Activated CD4-positive, alpha-beta T cell treated with anti-CD3 and anti-CD28 coated beads for 4 hours (primary cell): ENCODE results near the gene PSME4.
"Not testable (repeated sequence)": the region's sequence is repeated elsewhere in the genome, so short reads cannot be mapped to it uniquely, and the experiment has no call there.

Source experiments
- DNase-seq, 2 donors: peaks; one replicate each; pipeline ENCODE4 v3.0.0-alpha.2; 2020

PSME4 gene

DNA sequence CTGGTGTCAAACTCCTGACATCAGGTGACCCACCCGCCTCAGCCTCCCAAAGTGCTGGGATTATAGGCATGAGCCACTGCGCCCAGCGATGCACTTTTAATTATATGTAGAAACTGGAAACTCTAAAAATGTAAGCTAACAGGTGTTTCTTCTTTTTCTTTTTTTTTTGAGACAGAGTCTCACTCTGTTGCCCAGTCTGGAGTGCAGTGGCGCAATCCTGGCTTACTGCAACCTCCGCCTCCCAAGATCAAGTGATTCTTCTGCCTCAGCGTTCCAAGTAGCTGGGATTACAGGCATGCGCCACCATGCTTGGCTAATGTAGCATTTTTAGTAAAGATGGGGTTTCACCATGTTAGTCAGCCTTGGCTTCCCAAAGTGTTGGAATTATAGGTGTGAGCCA, 129.1 kb downstream of the PSME4 start:
- DNase-seq, result not testable (repeated sequence)

DNA sequence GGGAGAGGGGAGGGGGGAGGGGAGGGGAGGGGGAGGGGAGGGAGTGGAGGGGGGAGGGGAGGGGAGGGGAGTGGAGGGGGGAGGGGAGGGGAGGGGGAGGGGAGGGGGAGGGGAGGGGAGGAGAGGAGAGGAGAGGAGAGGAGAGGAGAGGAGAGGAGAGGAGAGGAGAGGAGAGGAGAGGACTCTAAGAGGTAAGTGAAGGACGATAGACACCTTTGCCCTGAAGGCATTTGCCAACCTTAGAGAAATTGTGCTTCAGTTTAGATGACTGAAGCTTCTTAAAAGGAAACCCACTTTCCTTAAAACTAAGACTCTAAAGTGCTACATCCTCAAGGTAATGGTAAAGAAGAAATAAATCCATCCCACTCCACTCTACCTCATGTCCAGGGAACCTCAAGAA, 130.2 kb downstream of the PSME4 start:
- DNase-seq, result no peak

DNA sequence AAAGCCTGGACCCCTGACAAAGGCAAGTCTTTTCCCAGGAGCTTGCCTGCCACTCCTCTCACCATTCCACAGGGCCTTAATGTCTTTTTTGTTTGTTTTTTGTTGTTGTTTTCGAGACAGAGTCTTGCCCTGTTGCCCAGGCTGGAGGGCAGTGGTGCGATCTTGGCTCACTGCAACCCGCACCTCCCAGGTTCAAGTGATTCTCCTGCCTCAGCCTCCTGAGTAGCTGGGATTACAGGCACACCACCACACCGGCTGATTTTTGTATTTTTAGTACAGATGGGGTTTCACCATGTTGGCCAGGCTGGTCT, 140.9 kb downstream of the PSME4 start:
- not testable (repeated sequence) for DNase-seq

DNA sequence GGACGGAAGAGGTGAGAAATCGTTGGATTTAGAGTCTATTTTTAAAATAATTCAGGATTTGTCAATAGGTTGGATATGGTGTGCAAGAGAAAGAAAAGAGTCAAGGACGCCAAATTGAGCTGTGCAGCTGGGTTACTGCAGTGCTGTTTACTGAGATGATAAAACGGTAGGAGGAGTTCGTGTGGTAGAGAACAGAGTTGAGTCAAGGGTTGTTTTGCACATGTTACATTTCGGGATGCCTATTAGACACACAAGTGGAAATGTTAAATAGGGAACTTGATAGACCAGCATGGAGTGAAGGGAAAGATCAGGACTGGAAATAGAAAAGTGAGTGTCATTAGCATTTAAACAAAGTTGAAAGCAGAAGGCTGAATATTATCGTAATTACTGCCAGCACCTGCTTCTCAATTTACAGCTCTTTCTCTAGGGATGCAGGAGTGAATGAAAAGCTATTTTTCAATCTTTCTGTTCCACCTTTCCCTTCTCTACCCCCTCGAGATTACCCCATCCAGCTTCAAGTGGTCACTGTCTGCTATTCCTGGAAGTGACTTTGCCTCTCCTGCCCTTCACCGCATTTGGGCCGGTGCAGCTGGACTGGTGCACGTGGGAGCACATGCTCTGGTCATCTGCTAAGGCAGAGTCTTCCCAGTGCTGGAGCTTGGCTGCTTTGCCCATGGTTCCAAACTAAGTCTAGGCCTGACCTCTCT, 141.4 kb downstream of the PSME4 start:
- no peak for DNase-seq

DNA sequence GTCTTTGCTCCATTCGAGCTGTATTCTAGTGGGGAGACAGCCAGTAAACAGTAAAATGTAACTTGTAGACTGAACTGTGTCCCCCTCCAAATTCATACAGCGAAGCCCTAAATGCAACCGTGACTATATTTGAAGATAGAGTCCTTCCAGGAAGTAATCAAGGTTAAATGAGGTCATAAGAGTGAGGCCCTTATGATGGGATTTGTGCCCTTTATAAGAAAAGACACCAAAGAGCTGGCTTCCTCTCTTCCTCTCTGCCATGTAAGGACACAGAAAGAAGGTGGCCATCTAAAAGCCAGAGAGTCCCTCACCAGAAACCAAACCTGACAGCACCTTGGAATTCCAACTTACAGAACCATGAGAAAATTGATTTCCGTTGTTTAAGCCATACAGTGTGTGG, 142.5 kb downstream of the PSME4 start:
- DNase-seq, result no peak

DNA sequence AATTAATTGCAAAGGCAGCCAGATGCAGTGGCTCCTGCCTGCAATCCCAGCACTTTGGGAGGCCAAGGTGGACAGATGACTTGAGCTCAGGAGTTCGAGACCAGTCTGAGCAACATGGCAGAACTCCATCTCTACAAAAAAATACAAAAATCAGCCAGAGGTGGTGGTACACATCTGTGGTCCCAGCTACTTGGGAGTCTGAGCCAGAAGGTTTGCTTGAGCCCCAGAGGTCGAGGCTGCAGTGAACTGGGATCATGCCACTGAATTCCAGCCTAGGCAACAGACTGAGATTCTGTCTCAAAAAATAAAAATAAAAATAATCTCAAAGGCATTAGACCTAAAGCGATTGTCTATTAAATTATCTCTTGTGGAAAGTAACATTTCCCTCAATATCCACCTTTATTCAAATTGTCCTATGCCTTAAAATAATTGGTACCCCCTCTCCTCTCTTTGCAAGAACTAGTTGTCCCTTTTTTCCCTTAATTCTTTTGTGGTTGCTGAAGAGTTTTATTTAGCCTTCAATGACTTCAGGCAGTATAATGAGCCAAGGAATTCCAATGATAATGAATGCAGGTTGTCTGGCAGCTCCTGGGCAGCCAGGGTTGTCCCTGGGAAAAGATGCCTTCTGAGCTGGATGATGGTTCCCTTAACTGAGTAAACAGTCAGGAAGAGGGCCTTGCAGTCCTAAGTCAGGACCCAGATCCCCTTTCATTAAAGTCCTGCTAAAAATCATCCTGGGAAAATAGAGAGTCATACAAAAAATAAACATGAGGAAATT, 143.2 kb downstream of the PSME4 start:
- DNase-seq, result no peak

DNA sequence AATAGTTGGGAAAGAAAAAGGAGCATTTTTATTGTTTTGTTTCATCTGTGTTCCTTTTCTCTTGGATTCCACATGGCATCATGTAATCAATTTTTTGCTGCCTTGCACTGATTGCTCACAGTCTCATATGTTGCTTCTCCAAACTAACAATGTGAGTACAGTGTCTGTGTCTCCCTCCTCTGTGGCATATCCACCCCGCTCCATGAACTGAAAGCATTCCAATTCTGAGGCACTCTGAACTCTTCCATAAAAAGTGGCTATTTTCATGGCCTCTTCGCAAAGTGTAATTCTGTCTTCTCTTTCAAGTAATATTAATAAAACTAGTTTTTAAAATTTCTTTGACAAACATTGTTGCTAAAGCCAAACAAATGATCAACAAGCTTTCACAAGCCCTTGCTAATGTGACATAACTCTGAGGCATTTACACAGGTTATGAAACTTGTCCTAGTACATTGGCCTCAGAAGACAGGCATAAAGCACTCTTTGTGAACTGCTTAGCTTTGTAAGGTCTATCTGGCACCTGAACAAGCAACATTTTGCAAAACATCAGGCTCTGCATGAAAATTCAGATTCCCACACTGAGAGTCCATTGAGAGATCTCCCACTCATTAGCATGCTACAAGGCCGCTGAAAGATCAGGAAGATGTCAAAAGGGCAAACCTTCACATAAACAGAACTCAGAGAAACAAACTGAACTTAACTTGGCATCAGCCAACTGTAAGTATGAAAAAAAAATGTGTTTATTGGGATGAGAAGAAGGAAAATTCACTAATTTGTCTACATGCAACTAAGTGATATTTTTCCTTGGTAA, 144.0 kb downstream of the PSME4 start:
- DNase-seq, result no peak

DNA sequence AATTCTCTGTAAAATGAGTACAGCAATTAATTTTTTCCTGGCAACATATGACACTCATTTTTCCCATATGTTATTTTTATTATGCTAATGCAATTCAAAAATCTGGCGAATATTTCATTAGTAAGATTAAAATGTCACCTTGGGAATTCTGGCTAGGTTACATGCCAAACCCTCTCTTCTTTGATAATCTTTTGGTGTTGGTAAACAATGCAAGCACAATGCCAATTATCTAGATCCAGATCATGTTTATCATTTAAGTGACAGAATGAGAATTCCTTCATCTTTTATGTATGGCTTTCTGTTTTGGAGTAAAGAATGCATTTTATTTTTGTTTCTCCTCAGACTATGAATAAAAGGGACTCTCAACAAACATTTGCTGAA, 144.8 kb downstream of the PSME4 start:
- no peak for DNase-seq

DNA sequence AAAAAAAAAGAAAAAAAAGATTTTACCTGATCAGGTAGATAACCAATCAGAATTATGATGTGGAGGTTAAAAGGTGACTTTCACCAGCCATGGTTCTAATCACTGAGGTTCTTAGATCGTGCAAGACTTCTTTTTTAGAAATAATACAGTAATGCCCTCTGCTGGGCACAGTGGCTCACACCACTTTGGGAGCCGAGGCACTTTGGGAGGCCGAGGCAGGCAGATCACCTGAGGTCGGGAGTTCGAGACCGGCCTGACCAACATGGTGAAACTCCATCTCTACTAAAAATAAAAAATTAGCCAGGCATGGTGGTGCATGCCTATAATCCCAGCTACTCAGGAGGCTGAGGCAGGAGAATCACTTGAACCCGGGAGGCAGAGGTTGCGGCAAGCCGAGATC, 147.2 kb downstream of the PSME4 start:
- DNase-seq, result not testable (repeated sequence)

DNA sequence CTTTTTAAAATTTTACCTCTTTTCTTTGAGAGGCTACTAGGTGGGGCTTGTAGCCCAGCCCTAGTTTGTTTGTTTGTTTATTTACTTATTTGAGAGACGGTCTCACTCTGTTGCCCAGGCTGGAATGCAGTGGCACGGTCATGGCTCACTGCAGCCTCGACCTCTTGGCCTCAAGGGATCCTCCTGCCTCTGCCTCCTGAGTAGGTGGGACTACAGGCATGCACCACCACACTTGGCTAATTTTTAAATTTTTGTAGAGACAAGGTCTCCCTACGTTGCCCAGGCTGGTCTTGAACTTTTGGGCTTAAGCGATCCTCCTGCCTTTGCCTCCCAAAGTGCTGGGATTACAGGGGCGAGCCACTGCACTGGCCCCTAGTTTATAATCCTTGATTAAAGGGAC, 149.0 kb downstream of the PSME4 start:
- no peak for DNase-seq

DNA sequence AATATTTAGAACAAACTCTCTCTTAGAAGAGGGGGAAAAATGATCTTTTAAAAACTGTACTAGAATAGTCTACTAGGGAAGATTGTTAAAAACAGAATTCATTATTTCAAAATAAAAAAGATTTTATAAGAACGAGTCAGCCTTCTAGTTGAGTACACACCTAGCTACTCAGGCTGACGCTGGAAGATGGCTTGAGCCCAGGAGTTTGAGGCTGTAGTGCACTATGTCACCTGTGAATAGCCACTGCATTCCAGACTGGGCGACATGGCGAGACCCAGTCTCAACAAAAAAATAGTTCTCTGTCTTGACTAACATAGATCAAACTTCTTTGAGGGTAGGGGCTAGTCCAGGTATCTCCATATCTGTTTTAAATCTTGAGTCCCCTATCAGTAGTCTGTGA, 150.1 kb downstream of the PSME4 start:
- no peak for DNase-seq

DNA sequence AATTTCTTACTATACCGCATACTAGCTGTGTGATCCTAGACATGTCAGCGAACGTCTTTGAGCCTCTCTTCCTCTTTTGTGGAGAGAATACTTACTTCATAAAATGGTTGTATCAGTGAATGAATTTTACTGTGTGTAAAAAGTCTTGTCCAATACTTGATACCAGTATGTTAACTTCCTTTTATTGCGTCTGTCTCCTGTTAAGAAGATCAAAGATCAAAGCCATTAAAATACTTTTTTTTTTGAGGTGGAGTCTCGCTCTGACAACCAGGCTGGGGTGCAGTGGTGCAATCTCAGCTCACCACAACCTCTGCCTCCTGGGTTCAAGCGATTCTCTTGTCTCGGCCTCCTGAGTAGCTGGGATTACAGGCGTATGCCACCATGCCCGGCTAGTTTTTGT, 150.7 kb downstream of the PSME4 start:
- no peak for DNase-seq

DNA sequence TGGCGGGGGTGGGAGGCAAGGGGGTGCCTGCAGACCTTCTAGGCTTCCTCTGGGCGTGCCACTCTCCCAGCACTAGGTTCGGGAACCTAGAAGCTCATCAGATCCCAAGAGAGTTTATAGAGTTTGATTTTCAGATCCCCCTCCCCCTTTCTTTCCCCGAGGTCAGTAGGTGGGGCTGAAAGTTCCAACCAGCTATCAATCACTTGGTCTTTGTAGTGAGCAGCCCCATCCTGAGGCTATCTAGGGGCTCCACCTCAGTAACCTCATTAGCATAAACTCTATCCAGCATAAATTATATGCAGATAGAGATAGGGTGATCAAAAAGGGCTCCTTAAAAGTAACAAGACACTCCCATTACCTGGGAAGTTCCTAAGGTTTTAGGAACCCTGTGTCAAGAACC, 151.2 kb downstream of the PSME4 start:
- DNase-seq, result no peak

DNA sequence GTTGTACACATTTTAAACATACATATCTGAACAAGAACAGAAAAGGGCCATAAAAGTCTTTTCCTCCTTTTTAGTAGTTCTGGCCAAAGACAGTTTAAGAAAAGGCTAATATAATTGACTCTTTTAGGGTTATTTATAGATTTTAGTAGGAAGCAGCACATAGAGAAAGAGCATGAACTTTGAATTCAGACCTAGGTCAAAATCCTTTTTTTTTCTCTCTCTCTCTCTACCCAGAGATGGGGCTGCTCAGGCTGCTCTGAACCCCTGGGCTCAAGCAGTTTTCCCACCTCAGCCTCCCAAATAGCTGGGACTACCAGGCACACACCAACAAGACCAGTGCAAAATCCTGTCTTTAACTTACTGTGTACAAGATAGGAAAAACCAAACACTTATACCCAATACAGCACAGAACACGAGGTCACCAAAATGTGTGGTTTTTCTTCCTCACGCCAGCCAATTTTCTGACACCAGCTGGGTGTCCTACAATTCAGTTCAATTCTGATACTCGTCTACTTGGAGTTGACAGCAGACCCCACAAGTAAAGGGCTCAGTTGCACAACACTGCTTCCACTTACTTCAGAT, 151.8 kb downstream of the PSME4 start:
- DNase-seq, result no peak
